Right ventricle myocardium inferior (tissue), 1 donor: ENCODE measurements around the gene TMEM178B. TPM values are rescaled to one million over a fixed set of nuclear protein-coding genes. Genes with fewer than 3 reads are reported as not detected.

ENCODE experiments used
- ATAC-seq: fragments of 200-7000 bp; cut with Tn5 transposase; one replicate; pipeline ENCODE4 v1.9.1; 2020; ENCODE audit warnings: mild to moderate bottlenecking, moderate library complexity
- DNase-seq: peaks from one replicate; pipeline ENCODE4 v3.0.0; 2021; ENCODE audit errors: missing footprints
- intact Hi-C: fragments of 100-400 bp; cut with DNase I; formaldehyde crosslinking; loops from one replicate; pipeline ENCODE4 v1.11.0; 2022
- total RNA-seq: library from RNA; stranded (reverse); fragmentation: NEBNext Ultra II Directional; extraction: Animal tissue kit (Norgen Biotek cat#: 25700); gene quantifications from one replicate; pipeline ENCODE4 v1.2.1, GENCODE V29; 2021
- donor health status: DM: no; HTN: yes; CAD: no; lungs with severe emphysema.

The TMEM178B gene
- total RNA-seq, 1 donor from 2014 or later: 31.7 TPM

DNA sequence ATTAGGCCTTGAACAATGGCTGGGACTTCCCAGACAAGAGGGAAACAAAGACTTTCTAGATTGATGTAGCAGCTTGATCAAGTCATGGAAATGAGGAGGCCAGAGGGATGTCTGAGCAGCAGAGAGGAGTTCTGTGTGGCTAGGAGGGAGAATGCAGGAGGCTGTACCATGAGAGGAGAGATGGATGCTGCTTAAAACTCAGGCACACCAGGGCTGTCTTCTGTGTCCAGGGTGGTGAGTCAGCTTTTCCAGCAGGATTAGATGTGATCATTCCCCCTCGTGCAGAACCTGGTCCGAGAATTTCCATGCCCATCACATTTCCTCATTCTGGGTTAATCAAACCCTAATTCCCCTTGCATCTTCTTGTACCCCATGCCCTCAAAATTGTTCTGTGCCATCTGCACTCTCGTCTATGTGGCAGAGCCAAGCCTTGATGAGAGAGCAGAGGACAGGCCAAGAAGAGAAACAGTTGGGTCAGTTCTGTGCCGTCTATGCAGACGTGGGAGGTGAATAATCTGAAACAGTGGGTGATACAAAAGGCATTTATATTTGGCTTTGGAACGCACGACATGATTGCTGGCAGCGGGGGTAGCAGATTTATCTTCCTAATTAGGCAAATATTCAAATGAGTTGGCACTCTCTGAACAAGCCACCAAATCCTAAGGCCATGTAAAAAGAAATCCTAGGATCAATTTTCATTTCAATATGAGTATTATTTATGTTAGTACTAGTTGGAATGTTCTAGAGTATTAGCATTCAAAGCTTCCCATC is 160.7 kb downstream of the TMEM178B start:
- ATAC-seq (no peak), DNase-seq (no peak)
- intact Hi-C loops: loop anchor here (10.0 kb wide), 1 partner anchor 220 kb away; the partner anchor contains the start of gene MRPS33

DNA sequence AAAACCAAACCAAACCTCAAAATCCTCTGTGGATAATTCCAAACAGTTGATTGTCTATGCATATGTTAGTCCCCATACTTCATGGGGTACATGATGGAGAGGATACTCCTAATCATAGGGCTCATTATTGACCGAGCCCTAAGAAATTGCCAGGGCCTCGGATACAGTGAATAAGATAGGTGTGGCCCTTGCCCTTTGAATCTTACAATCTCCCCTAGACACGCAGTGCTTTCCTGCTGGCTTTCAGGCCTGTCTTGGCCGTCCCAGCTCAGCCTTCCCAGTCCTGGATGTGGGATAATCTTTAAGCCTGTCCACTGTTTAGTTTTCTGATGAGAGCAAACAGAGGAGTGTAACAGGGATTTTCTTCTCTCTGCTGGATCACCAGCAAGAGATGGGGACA is 161.8 kb downstream of the TMEM178B start:
- ATAC-seq (no peak), DNase-seq (no peak)
- intact Hi-C loops: loop anchor here (10.0 kb wide), 1 partner anchor 221 kb away; the partner anchor contains the start of gene MRPS33

DNA sequence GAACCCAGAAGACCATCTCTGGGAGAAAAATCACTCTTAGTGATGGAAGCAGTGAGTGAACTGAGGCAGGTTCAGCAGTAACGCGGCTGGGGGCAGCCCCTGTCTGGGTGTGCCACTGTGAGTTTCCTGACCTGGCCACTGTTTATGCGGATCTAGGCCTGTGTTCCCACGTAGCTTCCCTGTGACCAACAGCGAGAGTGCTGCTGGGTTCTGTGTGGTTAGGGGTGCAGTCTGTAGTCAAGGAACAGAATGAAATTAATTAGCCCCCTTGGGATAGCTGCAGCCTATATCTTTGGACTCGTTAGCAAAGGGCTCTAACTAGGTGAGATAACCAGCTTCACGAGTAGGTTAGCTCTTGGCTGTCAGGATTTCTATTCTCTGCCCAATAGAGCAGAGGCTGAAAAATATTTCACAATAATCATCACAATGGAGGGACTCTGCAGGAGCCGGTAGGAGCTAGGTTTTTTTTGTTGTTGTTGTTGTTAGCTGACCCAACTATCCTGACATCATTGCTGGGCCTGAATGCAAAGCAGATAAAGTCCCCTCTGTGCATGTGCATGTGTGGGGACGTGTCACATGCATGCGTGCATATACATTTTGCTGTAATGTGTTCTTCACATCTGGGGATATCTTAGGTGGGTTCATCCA is 164.9 kb downstream of the TMEM178B start:
- intact Hi-C loops: loop anchor here (10.0 kb wide), 1 partner anchor 224 kb away; the partner anchor contains the start of gene MRPS33
- ATAC-seq (no peak), DNase-seq (no peak)

DNA sequence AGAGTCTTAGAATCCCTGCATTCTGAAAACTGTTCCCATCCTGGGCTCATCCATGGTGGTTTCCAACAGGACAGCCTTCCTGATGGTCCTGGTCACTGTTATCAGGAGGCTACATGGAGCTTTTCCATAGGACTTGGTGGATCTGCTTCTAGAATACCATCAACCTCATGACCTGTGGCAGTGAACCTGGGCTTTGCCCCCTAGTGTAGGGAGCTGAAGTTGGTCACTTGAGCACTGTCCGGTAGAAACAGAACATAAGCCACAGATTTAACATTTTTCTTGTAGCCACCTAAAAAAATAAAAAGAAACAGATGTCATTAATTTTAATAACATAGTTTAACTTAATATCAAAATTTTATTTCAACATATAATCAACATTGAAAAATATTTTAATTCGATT is 165.8 kb downstream of the TMEM178B start:
- DNase-seq: no peak
- ATAC-seq: no peak
- intact Hi-C loops: loop anchor here (10.0 kb wide), 1 partner anchor 225 kb away; the partner anchor contains the start of gene MRPS33

DNA sequence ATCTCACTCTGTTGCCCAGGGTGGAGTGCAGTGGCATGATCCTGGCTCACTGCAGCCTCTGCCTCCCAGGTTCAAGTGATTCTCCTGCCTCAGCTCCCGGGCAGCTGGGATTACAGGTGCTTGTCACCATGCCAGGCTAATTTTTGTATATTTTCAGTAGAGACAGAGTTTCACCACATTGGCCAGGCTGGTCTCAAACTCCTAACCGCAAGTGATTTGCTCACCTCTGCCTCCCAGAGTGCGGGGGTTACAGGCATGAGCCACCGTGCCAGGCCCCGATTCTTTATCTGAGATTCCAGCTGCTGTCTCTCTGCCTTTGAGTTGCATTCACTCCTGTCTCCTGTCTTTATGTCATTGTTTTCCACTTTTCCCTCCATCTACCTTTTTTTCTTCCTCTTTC is 168.7 kb downstream of the TMEM178B start:
- intact Hi-C loops: no loop called here
- no peak for ATAC-seq
- no peak for DNase-seq

DNA sequence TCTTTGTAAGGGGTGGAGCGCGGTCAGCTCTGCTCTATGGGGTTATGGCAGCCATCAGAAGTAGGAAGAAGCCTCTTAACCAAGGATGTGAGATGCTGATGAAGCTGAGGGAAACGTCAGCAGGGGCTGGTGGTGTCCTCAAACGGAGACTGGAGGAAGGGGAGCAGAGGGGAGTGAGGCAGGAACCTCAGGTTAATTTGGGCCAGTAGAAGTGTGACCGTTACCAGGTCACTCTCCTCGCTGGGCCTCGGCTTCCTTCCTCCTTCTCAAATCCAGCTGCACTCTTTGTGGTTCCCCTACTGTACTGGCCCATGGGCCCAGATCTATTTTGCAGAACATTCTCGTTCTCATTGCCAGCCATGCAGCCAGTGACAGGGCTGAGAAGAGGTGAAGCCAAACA is 169.5 kb downstream of the TMEM178B start:
- DNase-seq (no peak), ATAC-seq (no peak)
- intact Hi-C loops: no loop called here

DNA sequence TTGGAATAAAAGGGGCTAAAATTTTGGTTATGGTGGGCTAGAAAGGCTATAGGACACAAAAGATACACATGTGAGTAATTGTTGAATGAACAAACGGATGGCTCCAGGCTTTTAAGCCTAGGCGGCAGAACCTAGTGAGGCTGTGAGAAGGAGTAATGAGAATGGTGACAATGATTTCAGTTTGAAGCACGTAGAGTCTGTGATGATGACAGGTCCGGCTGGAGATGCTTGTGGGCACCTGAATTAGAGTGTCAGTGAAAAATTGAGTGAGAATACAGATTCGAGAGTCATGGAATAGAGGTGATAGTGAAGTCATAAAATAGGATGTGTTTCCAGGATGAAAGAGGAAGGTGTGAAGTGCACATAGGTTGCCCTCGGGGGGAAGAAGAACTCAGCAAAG is 170.6 kb downstream of the TMEM178B start:
- intact Hi-C loops: no loop called here

DNA sequence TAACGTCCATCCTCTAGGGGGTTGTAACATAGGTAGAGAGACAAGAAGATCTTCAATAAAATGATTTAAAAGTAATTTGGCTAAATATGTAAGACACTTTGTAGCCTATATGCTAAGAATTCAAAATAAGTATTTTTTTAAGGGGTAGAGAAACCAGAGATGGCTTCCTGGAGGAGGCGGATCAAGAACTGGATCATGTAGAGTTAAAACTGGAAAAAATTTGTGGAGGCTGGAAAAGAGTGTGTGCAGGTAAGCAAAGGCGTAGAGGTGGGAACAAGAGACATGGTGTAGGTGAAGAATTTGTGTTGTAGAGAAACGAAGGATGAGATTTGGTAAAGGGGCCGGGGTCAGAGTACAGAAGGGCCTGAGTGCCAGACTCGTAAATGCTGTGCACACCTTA is 172.6 kb downstream of the TMEM178B start:
- intact Hi-C loops: no loop called here
- DNase-seq (no peak), ATAC-seq (no peak)

More for the DNA sequence above, 170.6 kb downstream of the TMEM178B start:
- DNase-seq (no peak), ATAC-seq (no peak)

DNA sequence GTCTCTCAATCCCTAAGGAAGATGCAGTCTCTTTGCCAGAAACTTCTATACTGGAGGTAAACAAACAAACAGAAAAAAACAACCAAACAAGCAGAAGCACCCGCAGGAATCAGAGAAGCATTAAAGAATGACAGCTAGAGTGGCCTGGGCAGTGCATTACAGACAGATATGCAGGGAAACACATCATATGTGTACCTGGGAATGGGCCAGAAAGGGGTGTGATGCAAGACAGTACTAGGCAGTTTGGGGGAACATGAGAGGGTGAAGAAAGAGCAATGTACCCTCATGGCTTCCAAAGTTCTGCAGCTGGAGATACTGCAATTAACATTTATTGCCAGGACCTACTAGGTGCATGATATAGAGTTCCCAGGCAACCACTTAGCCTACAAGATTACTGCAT is 177.3 kb downstream of the TMEM178B start:
- DNase-seq (no peak), ATAC-seq (no peak)
- intact Hi-C loops: loop anchor here (10.0 kb wide), 1 partner anchor 394 kb away; no protein-coding TSS in a partner anchor

DNA sequence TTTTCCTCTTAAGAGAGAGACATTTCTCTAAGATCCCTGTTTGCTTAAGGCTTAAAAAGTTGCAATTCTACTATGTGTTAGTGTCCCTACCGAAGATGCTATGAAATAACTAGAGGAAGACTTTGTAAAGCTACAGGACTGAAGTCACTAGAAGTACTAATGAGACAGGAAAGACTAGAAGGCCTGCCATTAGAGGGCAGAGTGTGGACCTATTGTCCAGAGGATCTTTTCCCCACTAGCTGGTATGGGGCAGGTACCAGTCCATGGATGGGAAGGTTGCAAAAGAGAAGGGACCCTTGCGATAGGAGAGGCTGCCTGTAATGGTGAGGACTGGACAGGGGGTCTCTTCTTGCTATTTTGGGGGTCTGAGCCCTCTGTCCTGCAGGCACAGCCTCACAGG is 178.1 kb downstream of the TMEM178B start:
- intact Hi-C loops: loop anchor here (10.0 kb wide), 1 partner anchor 393 kb away; no protein-coding TSS in a partner anchor
- DNase-seq (no peak), ATAC-seq (peak; percentile 50)

DNA sequence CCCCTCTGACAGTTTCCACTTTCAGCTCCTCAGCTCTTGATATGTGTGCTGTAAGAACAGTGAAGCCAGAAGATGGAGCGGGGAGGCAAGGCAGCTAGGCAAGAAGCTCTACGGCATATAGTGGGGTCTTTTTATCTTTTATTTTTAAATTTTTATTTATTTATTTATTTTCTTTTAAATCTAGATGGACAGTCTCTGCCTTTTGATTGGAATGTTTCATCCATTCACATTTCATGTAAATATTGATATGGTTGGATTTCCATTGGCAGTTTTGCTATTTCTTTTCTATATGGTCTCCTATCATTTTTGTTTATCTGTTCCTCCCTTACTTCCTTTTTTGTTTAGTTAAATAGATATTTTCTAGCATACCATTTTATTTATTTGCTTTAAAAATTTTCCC is 183.7 kb downstream of the TMEM178B start:
- DNase-seq (no peak), ATAC-seq (no peak)
- intact Hi-C loops: loop anchor here (10.0 kb wide), 1 partner anchor 387 kb away; no protein-coding TSS in a partner anchor

DNA sequence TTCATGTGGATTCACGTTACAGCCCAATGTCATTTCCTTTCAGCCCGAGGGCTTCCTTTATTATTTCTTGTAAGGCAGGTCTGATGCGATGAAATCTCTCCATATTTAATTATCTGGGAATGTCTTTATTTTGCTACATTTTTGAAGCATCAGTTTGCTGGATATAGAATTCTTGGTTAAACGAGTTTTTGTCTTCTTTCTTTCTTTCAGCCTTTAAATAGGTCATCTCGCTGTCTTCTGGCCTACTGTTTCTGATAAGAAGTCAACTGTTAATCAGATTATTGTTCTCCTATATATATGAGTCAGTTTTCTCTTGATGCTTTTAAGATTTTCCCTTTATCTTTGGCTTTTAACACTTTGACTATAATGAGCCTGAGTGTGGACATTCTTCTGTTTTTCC is 184.7 kb downstream of the TMEM178B start:
- intact Hi-C loops: loop anchor here (10.0 kb wide), 1 partner anchor 386 kb away; no protein-coding TSS in a partner anchor
- DNase-seq (no peak), ATAC-seq (no peak)

DNA sequence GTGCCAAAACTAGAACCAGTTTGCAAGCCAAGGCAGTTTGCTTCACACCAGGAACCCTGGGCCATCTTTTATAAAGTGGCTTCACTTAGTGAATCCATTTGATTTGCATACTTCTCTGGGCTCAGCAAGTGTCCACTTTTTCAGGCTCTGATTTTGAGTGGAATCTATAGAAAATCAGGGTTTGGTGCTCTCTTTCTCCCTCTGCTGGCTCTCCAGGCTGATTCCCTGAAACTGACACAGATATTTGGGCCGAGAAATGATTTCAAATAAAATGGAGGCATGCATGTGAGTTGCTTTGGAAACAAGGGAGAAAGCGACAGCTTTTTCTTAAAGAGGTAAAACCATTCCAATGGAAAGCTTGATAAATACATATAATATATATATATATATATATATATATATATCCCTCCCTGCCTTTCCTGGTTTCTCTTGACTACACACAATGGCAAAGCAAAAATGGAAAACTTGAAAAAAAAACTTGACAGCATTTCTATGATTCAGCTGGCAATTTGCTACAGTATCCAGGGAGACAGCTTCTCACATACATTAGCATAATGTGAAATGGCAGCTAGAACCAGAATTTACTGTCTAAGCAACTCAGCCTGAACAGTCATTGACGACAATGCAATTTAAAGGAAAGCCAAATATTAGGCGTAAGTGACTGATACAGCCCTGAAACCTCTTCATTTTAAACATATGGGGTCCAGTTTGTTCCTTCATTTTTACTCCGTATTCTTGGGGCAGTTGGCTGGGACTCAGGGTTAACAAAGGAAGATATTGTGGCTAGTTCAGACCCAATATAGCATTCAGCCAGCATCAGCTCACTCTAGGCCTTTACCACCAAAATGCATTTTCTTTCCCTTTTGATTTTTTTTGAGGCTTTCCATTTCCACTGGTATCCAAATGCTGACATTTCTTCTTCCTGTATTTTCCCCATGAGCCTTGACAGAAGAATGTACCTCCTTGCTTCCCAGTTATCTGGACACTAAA is 188.5 kb downstream of the TMEM178B start:
- intact Hi-C loops: no loop called here
- DNase-seq (no peak), ATAC-seq (no peak)

DNA sequence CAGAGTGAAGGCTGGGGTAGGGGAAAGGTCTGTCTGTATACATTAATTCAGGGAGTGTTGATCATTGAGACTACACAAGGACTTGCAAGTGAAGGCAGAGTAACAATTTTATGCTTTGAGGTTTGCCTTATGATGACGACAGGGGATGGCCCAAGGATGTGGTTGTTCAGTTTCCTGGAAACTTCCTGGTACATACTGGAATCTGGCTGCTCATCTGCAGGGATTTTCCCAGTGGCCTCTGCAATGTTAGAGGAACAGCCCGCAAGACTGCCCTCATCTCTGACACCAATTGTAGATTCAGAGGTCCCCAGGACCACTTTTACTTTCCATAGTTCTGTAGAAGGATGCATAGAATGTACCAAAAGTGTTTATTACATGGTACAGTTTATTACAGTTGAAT is 189.6 kb downstream of the TMEM178B start:
- ATAC-seq: no peak
- DNase-seq: no peak
- intact Hi-C loops: no loop called here

DNA sequence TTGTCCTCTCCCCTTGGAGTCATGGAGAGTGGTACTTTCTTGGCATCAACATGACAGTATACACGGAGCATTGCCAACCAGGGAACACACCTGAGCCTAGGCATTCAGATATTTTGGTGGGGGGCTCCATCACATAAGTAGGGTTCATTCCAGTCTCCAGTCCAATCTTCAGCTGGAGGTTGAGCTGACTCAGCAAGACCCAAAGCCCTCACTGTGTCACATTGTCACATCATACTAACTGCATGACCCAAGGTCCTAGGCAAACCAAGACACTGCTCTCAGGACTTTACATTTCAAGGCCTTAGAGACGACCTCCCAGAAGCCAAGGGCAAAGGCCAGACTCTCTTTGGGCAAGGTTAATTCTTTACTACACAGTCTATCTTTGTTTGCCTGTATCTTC is 190.1 kb downstream of the TMEM178B start:
- intact Hi-C loops: no loop called here
- ATAC-seq (no peak), DNase-seq (no peak)

DNA sequence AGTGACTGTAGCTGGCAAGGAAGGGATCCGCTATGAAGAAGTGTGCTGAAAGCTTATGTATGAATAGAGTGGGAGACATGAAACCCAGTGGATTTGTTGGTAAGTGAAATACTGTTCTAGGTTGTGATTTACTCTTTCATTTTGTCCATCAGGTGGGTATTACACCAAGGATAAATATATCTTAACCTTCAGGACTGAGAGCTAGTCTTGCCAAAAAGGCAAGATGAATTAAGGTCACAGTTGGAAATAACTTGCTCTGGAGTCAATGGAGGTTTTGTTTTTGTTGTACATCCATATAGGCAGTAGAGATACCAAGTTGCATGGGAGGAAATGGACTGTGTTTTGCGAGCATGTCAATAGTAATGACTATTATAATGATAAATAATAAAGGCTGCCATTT is 190.6 kb downstream of the TMEM178B start:
- intact Hi-C loops: no loop called here
- ATAC-seq: no peak
- DNase-seq: no peak

DNA sequence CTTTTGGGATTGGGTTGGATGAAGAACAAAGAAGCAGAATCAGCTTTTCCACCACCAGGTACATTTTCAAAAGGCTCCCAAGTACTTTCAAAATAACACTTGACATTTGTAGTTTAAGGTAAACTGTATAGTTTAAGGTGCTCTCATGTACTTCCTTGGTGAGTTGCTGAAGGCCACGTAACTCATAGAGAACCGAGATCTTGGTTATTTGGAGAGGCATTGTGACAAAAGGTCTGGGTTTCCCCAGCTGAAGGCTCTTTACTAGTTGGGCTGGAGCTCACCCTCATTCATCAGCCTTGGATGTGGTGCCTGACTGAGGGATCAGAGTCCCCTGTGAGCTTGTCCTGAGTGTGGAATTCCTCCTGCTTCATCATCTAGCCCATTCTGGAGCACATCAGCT is 191.8 kb downstream of the TMEM178B start:
- intact Hi-C loops: no loop called here
- no peak for ATAC-seq

DNA sequence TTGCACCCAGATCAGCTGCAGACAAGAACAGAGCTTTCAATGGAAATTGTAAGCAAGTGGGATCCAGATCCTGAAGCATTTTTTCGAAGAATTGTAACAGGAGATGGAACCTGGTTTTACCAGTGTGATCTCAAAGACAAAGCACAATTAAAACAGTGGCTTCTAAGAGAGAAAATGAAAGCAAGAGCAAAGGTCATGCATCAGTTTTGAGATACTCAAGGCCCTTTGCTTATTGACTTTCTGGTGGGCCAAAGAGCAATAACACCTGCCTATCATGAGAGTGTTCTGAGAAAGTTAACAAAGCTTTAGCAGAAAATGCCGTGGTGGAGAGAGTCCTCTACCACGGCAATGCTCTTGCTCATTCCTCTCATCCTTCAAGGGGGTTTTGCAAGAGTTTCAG is 194.8 kb downstream of the TMEM178B start:
- intact Hi-C loops: no loop called here
- DNase-seq (no peak), ATAC-seq (no peak)

More for the DNA sequence above, 191.8 kb downstream of the TMEM178B start:
- DNase-seq: no peak

DNA sequence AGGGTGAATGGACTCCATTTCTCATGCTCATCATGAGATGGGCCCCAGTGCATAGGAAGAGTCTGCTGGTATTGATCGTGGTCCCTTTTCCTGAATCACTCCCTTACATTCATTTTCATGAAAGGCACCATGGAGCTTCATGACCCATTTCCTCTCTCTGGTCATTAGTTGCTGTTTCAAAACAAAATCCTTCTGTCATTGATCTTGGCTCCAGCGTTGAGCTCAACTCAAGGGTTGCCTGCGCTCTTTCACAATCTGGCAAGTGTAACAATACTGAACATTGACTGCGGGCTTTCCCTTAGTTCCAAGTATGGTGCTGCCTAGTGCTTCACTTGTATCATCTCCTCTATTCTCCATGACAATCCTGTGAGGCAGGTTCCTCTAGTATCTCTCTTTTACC is 197.6 kb downstream of the TMEM178B start:
- ATAC-seq: no peak
- no peak for DNase-seq
- intact Hi-C loops: no loop called here
